ENCODE results near the gene RAB11FIP4.

RAB11FIP4 gene

GRCh38 chr17:31486351-31487062 lies 95.0 kb downstream of the RAB11FIP4 start:
- no peak overlapping the region for H3K4me3 ChIP-seq (ENCODE audit: low read length)
- no peak for TF ChIP-seq CTCF (IDR thresholded peaks at IDR 0.05; ENCODE audit: insufficient read depth, low read depth, low read length, missing control alignments)
- no peak for DNase-seq (ENCODE audit: low read depth)

GRCh38 chr17:31487063-31487647 lies 95.7 kb downstream of the RAB11FIP4 start:
- peak overlapping the region; percentile 39 for H3K4me3 ChIP-seq (ENCODE audit: low read length)
- no peak for TF ChIP-seq CTCF (IDR thresholded peaks at IDR 0.05; ENCODE audit: insufficient read depth, low read depth, low read length, missing control alignments)
- no peak for DNase-seq (ENCODE audit: low read depth)

GRCh38 chr17:31487648-31488263 lies 96.3 kb downstream of the RAB11FIP4 start:
- no peak for TF ChIP-seq CTCF (IDR thresholded peaks at IDR 0.05; ENCODE audit: insufficient read depth, low read depth, low read length, missing control alignments)
- peak overlapping the region; percentile 58 for H3K4me3 ChIP-seq (ENCODE audit: low read length)
- peak; percentile 96 for DNase-seq (ENCODE audit: low read depth)

- no peak for TF ChIP-seq CTCF (IDR thresholded peaks at IDR 0.05; ENCODE audit: insufficient read depth, low read depth, low read length, missing control alignments)
- DNase-seq (ENCODE audit: low read depth): no peak
- H3K4me3 ChIP-seq (ENCODE audit: low read length): peak overlapping the region; percentile 58
These were observed 96.9 kb downstream of the RAB11FIP4 start for GRCh38 chr17:31488264-31488981.

GRCh38 chr17:31488982-31489294 lies 97.5 kb downstream of the RAB11FIP4 start:
- peak overlapping the region; percentile 58 for H3K4me3 ChIP-seq (ENCODE audit: low read length)
- peak; percentile 30 for DNase-seq (ENCODE audit: low read depth)
- no peak for TF ChIP-seq CTCF (IDR thresholded peaks at IDR 0.05; ENCODE audit: insufficient read depth, low read depth, low read length, missing control alignments)

GRCh38 chr17:31489295-31490018 lies 98.0 kb downstream of the RAB11FIP4 start:
- no peak for DNase-seq (ENCODE audit: low read depth)
- no peak overlapping the region for H3K4me3 ChIP-seq (ENCODE audit: low read length)
- no peak for TF ChIP-seq CTCF (IDR thresholded peaks at IDR 0.05; ENCODE audit: insufficient read depth, low read depth, low read length, missing control alignments)
